Calu3 (cell line): ENCODE measurements around the gene DGKK. TPM values are rescaled to one million over a fixed set of nuclear protein-coding genes. Genes with fewer than 3 reads are reported as not detected.

ENCODE experiments used
- BruUV-seq: library from RNA; stranded (reverse); fragments of 400-500 nt; replicated peaks from 2 replicates; lab custom pipeline; 2021; lab: Mats Ljungman, UMichigan
- CTCF ChIA-PET: fragments of 300-600 bp; sonication (Branson Sonifier 250); formaldehyde crosslinking; loops from one replicate; lab custom pipeline; 2022; ENCODE audit warnings: antibody characterized with exemption; lab: Charles Lee
- DNase-seq: peaks from one replicate; pipeline ENCODE4 v3.0.0; 2022
- H3K27ac Mint-ChIP-seq: one replicate; pipeline ENCODE4 v1.8.0; 2022; ENCODE audit warnings: mixed read lengths; ENCODE audit not compliant: unreplicated experiment
- H3K27me3 Mint-ChIP-seq: one replicate; pipeline ENCODE4 v1.8.0; 2022; ENCODE audit warnings: mixed read lengths; ENCODE audit not compliant: unreplicated experiment
- H3K36me3 Mint-ChIP-seq: one replicate; pipeline ENCODE4 v1.8.0; 2022; ENCODE audit warnings: mild to moderate bottlenecking, moderate library complexity, mixed read lengths; ENCODE audit not compliant: insufficient read depth, unreplicated experiment
- H3K4me1 Mint-ChIP-seq: one replicate; pipeline ENCODE4 v1.8.0; 2022; ENCODE audit warnings: mild to moderate bottlenecking, low read depth, mixed read lengths; ENCODE audit not compliant: unreplicated experiment
- H3K4me3 Mint-ChIP-seq: one replicate; pipeline ENCODE4 v1.8.0; 2022; ENCODE audit warnings: mild to moderate bottlenecking, low read depth, moderate library complexity, mixed read lengths; ENCODE audit not compliant: unreplicated experiment
- H3K9me3 Mint-ChIP-seq: one replicate; pipeline ENCODE4 v1.8.0; 2022; ENCODE audit warnings: low read depth, mixed read lengths; ENCODE audit not compliant: unreplicated experiment
- CTCF ChIP-seq: fragments of 200-600 bp; IDR thresholded peaks from one replicate; pipeline ENCODE4 v1.8.0; 2022; ENCODE audit warnings: antibody characterized with exemption; ENCODE audit not compliant: unreplicated experiment
- intact Hi-C: fragments of 100-400 bp; cut with micrococcal nuclease; formaldehyde crosslinking; loops from one replicate; pipeline ENCODE4 v1.10.0; 2022; ENCODE audit not compliant: unreplicated experiment
- total RNA-seq: library from RNA; stranded (reverse); gene quantifications from 2 replicates; pipeline ENCODE4 v1.2.3, GENCODE V29; 2022

Gene DGKK
- total RNA-seq, 1 experiment from 2014 or later: not detected

DNA sequence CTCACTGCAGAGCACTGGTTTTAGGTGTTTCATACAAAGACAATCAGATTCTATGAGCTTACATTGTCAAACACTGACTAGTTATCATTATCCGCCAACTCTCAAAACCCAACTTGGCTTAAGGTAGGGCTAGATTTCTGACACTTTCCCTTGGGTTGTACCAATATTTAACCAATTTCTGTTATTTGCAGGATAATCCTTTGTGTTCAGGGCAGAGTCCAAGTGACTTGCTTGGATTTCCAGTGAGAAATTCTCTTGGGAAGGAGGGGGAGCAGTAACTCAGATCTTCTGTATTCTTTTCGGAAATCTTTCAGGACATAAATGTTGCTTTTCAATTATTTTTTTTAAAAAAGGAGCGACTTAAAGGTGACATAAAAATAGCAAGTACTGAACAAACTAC is 23.1 kb downstream of the DGKK start:
- no peaks in the 10 kb centered on the region for H3K9me3 Mint-ChIP-seq
- H3K27me3 Mint-ChIP-seq: no peaks in the 10 kb centered on the region
- H3K27ac Mint-ChIP-seq: no peak overlapping the region
- TF ChIP-seq CTCF: no peak
- DNase-seq: no peak
- intact Hi-C loops: loop anchor here (10.0 kb wide), 1 partner anchor 343 kb away; no protein-coding TSS in a partner anchor
- H3K4me3 Mint-ChIP-seq: no peak overlapping the region
- no TSS peak for BruUV-seq
- no peaks in the 10 kb centered on the region for H3K4me1 Mint-ChIP-seq
- CTCF ChIA-PET: no interaction called here
- H3K36me3 Mint-ChIP-seq: no peaks in the 10 kb centered on the region

DNA sequence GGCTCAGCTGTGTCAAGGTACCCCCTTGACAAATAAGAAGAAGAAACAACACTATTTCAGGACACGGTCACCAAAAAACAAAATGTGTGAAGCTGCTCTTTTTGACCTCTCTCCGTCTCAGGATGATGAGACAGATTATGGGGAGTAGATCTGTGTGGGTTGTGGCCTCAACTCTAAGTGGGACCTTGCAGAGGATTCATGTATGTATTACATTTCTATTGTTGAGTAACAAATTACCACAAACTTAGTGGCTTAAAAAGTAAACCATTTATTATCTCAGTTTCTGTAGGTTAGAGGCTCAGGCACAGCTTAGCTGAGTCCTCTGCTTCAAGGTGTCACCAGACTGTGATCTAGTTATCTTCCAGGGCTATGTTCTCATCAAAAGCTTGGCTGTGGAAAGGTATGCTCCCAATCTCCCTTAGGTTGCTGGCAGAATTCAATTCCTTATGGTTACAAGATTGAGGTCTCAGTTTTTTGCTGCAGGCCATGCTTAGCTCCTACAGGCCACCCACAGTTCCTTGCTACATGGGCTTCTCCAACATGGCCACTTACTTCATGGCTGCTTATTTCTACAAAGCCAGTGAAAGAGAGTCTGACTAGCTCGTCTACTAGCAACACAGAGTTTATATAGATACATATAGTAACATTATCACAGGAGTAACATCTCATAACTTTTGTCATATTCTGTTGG is 28.1 kb downstream of the DGKK start:
- H3K9me3 Mint-ChIP-seq: no peaks in the 10 kb centered on the region
- no peak for DNase-seq
- no peak overlapping the region for H3K27ac Mint-ChIP-seq
- no peaks in the 10 kb centered on the region for H3K36me3 Mint-ChIP-seq
- no peaks in the 10 kb centered on the region for H3K4me1 Mint-ChIP-seq
- intact Hi-C loops: loop anchor here (10.0 kb wide), 1 partner anchor 338 kb away; no protein-coding TSS in a partner anchor
- CTCF ChIA-PET: no interaction called here
- no peak for TF ChIP-seq CTCF
- BruUV-seq: no TSS peak
- no peak overlapping the region for H3K4me3 Mint-ChIP-seq
- H3K27me3 Mint-ChIP-seq: peaks cover 20% of the 10 kb centered on the region

- H3K27me3 Mint-ChIP-seq: peaks cover 59% of the 10 kb centered on the region
Measured at GRCh38 chrX:50436797-50437196, 33.8 kb downstream of the DGKK start.

GRCh38 chrX:50432829-50433289 is 37.8 kb downstream of the DGKK start:
- no TSS peak for BruUV-seq
- DNase-seq: no peak
- no peak overlapping the region for H3K4me3 Mint-ChIP-seq
- H3K27ac Mint-ChIP-seq: no peak overlapping the region
- TF ChIP-seq CTCF: no peak
- no peaks in the 10 kb centered on the region for H3K36me3 Mint-ChIP-seq
- no peaks in the 10 kb centered on the region for H3K4me1 Mint-ChIP-seq
- intact Hi-C loops: no loop called here
- CTCF ChIA-PET: no interaction called here
- H3K27me3 Mint-ChIP-seq: peaks cover 57% of the 10 kb centered on the region
- H3K9me3 Mint-ChIP-seq: no peaks in the 10 kb centered on the region

More at GRCh38 chrX:50436797-50437196, 33.8 kb downstream of the DGKK start:
- H3K27ac Mint-ChIP-seq: no peak overlapping the region
- no peak overlapping the region for H3K4me3 Mint-ChIP-seq
- DNase-seq: no peak
- no TSS peak for BruUV-seq
- H3K9me3 Mint-ChIP-seq: no peaks in the 10 kb centered on the region
- CTCF ChIA-PET: no interaction called here
- TF ChIP-seq CTCF: no peak
- no peaks in the 10 kb centered on the region for H3K4me1 Mint-ChIP-seq
- intact Hi-C loops: no loop called here
- no peaks in the 10 kb centered on the region for H3K36me3 Mint-ChIP-seq
